AG09319 (cell line): ENCODE data around the gene CNIH2.

Experiments
- DNase-seq: peaks from one replicate; pipeline ENCODE4 v3.0.0-alpha.2; 2010; ENCODE audit warnings: low read depth; ENCODE audit errors: extremely low read depth
- TF ChIP-seq, protein P1 (sequence below): IDR thresholded peaks from 2 replicates; pipeline ENCODE4 v1.5.1; 2011; ENCODE audit warnings: low read depth, mild to moderate bottlenecking, inconsistent platforms, low read length, moderate library complexity

Gene CNIH2

DNA sequence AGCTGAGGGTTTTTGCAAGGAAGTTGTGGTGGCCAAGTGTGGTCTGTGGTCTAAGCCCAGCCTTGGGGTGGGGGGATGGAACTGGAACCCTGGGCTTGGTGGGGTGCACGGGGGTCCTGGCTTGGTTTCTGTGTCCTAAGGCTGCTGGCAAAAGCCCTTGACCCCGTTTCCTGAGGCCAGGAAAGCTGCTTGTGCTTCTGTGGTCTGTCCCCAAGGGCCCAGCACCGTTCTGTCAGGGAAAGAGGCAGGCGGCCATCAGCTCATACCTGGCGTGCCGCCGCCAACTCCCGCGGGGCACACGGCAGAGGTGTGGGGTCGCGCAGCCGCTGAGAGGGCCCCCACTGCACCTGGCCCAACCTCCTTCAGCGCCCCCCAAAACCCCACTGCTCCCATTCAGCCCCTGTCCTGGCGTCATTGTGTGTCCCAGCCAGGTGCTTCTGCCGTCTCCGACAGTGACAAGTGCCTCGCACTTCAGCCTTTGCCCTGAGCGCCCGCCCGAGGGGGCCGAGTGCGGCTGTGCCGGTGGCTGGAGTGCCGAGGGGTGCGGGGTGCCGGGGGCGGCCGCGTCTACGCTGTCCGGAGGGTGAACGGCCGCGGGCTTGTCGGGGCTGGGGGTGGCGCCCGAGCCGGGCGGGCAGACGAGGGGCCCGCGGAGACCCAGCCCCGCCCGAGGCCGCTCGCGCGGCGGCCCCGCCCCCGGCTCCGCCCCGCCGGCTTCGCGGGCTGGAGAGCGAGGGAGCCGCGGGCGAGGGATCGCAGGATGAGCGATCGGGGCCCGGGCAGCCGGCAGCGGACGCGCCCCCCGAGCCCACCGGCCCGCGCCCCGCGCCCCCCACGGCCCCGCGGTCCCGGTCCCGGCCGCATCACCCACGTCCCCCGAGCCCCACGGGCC, at the start of gene CNIH2:
CNIH2 (plus strand) TSS at position 705 of the 892 bp plus-strand sequence. CDS start 282 bp downstream, outside the sequence.
- DNase-seq = no peak

DNA sequence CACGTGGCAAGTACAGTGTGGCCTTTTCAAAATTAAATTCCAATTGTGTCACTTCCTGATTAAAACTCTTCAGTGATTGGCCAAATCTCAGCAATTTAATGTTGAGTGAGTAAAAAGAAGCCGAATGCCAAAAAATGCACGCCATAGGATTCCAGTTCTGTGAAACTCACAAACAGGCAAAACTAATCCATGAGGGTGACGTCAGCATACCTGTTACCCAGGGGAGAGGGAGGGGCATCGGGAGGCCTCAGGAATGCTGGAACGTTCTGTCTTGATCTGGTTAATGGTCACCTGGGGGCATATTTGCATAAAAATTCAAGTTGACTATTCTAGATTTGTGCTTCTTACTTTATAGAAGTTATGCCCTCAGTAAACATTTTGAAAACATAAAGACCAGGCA, 49.5 kb upstream of the CNIH2 start:
- no peak for DNase-seq
- TF ChIP-seq, protein P1, sequence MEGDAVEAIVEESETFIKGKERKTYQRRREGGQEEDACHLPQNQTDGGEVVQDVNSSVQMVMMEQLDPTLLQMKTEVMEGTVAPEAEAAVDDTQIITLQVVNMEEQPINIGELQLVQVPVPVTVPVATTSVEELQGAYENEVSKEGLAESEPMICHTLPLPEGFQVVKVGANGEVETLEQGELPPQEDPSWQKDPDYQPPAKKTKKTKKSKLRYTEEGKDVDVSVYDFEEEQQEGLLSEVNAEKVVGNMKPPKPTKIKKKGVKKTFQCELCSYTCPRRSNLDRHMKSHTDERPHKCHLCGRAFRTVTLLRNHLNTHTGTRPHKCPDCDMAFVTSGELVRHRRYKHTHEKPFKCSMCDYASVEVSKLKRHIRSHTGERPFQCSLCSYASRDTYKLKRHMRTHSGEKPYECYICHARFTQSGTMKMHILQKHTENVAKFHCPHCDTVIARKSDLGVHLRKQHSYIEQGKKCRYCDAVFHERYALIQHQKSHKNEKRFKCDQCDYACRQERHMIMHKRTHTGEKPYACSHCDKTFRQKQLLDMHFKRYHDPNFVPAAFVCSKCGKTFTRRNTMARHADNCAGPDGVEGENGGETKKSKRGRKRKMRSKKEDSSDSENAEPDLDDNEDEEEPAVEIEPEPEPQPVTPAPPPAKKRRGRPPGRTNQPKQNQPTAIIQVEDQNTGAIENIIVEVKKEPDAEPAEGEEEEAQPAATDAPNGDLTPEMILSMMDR = no peak

More for the DNA sequence above, at the start of gene CNIH2:
- TF ChIP-seq, protein P1 = no peak

DNA sequence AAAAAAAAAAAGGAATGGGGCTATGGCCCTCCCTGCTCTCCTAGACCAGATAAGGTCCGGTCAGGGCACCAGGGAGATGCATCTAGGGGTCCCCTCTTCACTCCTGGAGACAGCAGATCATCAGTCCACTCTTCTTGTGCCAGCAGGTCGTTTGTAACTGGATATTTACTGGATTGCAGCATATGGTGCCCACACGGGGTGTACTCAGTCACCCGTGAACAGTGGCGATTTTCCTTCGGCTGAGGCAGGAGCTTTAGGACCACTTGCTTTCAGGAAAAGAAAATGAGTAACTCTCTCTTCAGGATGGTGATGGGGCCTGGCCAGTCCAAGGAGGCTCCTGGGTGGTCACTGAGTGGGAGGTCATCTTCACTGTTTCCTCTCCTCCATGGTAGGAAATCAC, 47.8 kb upstream of the CNIH2 start:
- TF ChIP-seq, protein P1 = no peak
- no peak for DNase-seq

GRCh38 chr11:66230978-66231377, 47.0 kb upstream of the CNIH2 start:
- TF ChIP-seq, protein P1 = no peak
- no peak for DNase-seq

DNA sequence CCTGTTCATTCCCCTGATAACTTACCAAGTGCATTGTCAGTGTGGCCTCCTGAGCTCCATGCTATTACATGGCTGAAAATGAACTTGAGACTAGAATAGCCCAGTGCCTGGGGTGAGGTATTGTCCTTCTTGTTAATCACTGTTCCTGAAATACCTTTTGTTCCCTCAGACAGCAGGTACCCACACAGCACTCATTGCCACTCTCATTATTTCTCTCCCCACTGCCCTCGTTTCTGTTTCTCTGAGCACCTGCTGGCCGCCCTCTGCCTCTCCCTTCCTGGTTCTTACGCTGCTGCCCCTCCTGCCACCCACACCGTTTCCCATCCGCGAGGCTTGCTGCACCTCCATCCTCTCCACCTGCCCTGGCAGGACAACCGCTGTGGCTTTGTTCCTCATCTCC, 46.4 kb upstream of the CNIH2 start:
- TF ChIP-seq, protein P1 = no peak
- no peak for DNase-seq

DNA sequence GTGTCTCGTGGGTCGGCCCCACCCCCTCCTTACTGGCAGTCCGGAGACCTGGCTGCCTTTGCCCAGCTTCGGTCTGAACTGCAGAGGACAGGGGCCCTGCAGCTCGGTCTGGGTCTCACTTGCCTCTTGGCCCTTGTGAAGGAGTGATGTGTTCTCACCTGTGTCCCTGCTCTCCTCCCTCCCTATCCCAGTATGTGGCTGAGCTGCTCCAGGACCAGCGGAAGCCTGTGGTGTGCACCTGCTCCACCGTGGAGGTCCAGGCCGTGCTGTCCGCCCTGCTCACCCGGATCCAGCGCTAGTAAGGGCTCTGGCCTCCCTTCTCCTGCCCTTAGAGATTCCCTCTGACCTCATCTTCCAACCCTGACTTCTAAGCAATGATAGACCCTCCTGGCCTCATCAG, 45.2 kb upstream of the CNIH2 start:
- no peak for DNase-seq
- TF ChIP-seq, protein P1 = no peak

GRCh38 chr11:66233301-66233700, 44.7 kb upstream of the CNIH2 start:
- TF ChIP-seq, protein P1 = no peak
- DNase-seq = no peak
